Smooth muscle cell (in vitro differentiated cells): ENCODE data around the gene PNISR. TPM values are rescaled to one million over a fixed set of nuclear protein-coding genes. Genes with fewer than 3 reads are reported as not detected.

Experiments
- DNase-seq: peaks from one replicate; lab custom pipeline; 2025; ENCODE audit not compliant: unreplicated experiment; lab: John Stamatoyannopoulos, UW
- H2AFZ ChIP-seq: fragments of 200-600 bp; sonication (generic); 2 replicates; pipeline ENCODE4 v1.6.0; 2016; ENCODE audit warnings: antibody characterized with exemption, low read depth, mild to moderate bottlenecking
- H3F3A ChIP-seq: fragments of 200-600 bp; sonication (generic); 2 replicates; pipeline ENCODE4 v1.6.0; 2017; ENCODE audit warnings: antibody characterized with exemption, low read depth
- H3K27ac ChIP-seq: fragments of 200-600 bp; sonication (generic); 2 replicates; pipeline ENCODE4 v1.5.1; 2016; ENCODE audit warnings: low read depth, mild to moderate bottlenecking
- H3K27me3 ChIP-seq: fragments of 200-600 bp; sonication (generic); 2 replicates; pipeline ENCODE4 v1.6.1; 2016; ENCODE audit warnings: low read depth, mild to moderate bottlenecking
- H3K36me3 ChIP-seq: fragments of 200-600 bp; sonication (generic); 2 replicates; pipeline ENCODE4 v1.5.1; 2016; ENCODE audit warnings: low read depth
- H3K4me1 ChIP-seq: fragments of 200-600 bp; sonication (generic); 2 replicates; pipeline ENCODE4 v1.5.1; 2016; ENCODE audit warnings: low read depth
- H3K4me2 ChIP-seq: fragments of 200-600 bp; sonication (generic); 2 replicates; pipeline ENCODE4 v1.6.0; 2016; ENCODE audit warnings: mild to moderate bottlenecking
- H3K4me3 ChIP-seq: fragments of 200-600 bp; sonication (generic); 2 replicates; pipeline ENCODE4 v1.5.1; 2016; ENCODE audit warnings: mild to moderate bottlenecking
- H3K79me2 ChIP-seq: fragments of 200-600 bp; sonication (generic); 2 replicates; pipeline ENCODE4 v1.6.0; 2016; ENCODE audit warnings: low read depth, mild to moderate bottlenecking
- H3K9ac ChIP-seq: fragments of 200-600 bp; sonication (generic); 2 replicates; pipeline ENCODE4 v1.6.0; 2016; ENCODE audit warnings: low read depth
- H3K9me3 ChIP-seq: fragments of 200-600 bp; sonication (generic); replicated peaks from 2 replicates; pipeline ENCODE4 v1.5.1; 2016; ENCODE audit warnings: low read depth
- H4K20me1 ChIP-seq: fragments of 200-600 bp; sonication (generic); 2 replicates; pipeline ENCODE4 v1.6.0; 2016; ENCODE audit warnings: low read depth
- WGBS: methylation state at CpG from one replicate; pipeline ENCODE4 v1.1.7; 2016; ENCODE audit warnings: low lambda C conversion rate; 5-methylcytosine and 5-hydroxymethylcytosine counted together
- polyA plus RNA-seq: library from polyadenylated mRNA; unstranded; fragments of >200 nt; fragmentation: Nextera tagmentation; extraction: Ambion mirVana; gene quantifications from 2 replicates; pipeline ENCODE4 v1.2.1, GENCODE V29; 2016
- total RNA-seq: library from RNA; depleted of rRNA; stranded (reverse); fragments of >200 nt; gene quantifications from 2 replicates; pipeline ENCODE4 v1.2.3, GENCODE V29; 2014
- TF ChIP-seq, protein P1 (sequence below): fragments of 200-600 bp; sonication (generic); IDR thresholded peaks from 2 replicates; pipeline ENCODE4 v1.5.1; 2017; ENCODE audit warnings: borderline replicate concordance, mild to moderate bottlenecking, antibody characterized with exemption; ENCODE audit not compliant: insufficient read depth, poor library complexity, severe bottlenecking

Gene PNISR
- total and polyA plus RNA-seq, 2 experiments from 2014 or later: 52.6 to 119 TPM

DNA sequence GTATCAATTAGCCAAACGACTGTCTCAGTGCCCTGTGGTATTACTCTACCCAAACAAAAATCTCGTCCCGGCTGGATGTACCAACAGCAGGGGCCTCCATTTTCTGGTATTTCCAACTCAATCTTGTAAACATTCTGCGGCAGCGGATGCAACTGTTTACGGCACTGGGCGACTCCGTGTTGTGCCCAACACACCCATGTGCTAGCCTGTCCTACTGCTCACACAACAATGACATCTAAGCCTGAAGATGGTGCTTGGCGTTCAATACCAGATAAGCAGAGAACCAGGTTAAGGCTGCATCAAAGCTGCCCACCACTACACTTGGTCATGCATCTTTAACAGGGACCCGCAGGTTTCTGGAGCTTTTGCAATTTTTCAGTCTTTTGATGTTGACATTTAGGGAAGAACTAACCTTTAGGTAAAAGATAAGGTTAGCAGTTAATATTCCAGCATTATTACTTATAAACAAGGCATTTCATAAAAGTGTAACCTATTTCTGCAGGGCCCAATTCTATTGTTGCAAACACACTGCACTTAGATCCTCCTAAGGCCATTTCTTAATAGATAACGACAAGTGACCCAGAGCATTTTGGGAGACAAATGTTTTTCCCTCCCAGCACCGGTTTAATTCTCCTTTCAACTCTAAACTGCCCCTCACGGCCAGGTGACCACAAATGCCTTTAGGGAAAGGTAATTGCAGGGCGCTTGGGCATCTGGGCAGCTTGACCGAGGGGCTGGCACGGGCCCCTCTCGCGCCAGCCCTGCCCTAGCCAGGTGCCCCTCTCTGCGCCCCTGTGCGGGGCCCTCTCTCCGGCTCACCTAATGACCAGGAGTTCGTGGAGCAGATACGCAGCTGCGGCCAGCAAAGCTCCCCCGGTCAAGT, 76.6 kb downstream of the PNISR start:
- Histone ChIP-seq H3K36me3 (no peaks in the 10 kb centered on the region), H4K20me1 (no peaks in the 10 kb centered on the region), H3K9ac (no peak overlapping the region), H3K27me3 (no peaks in the 10 kb centered on the region), H3K4me2 (peak overlapping the region; percentile 97), H3K79me2 (no peaks in the 10 kb centered on the region), H3K27ac (no peak overlapping the region), H3K9me3 (no peaks in the 10 kb centered on the region), H2AFZ (peak overlapping the region; percentile 86), H3F3A (no peaks in the 10 kb centered on the region), H3K4me1 (peaks cover 22% of the 10 kb centered on the region), H3K4me3 (peak overlapping the region; percentile 80)
- 28% methylated on average over 25 of the region's 25 CpGs for WGBS
- DNase-seq: no peak
- TF ChIP-seq, protein P1, sequence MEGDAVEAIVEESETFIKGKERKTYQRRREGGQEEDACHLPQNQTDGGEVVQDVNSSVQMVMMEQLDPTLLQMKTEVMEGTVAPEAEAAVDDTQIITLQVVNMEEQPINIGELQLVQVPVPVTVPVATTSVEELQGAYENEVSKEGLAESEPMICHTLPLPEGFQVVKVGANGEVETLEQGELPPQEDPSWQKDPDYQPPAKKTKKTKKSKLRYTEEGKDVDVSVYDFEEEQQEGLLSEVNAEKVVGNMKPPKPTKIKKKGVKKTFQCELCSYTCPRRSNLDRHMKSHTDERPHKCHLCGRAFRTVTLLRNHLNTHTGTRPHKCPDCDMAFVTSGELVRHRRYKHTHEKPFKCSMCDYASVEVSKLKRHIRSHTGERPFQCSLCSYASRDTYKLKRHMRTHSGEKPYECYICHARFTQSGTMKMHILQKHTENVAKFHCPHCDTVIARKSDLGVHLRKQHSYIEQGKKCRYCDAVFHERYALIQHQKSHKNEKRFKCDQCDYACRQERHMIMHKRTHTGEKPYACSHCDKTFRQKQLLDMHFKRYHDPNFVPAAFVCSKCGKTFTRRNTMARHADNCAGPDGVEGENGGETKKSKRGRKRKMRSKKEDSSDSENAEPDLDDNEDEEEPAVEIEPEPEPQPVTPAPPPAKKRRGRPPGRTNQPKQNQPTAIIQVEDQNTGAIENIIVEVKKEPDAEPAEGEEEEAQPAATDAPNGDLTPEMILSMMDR: no peak

Other genes with a start within 250 kb of the PNISR start
- 1.6 and 4.5 TPM in 2 replicates for gene FAXC, start 75.6 kb downstream of the PNISR start, total RNA-seq
- 6.8 and 7.4 TPM in 2 replicates for gene FAXC, start 75.6 kb downstream of the PNISR start, polyA plus RNA-seq
- 5.0 and 6.2 TPM in 2 replicates for gene COQ3, start 31.1 kb downstream of the PNISR start, total RNA-seq
- gene COQ3, start 31.1 kb downstream of the PNISR start, polyA plus RNA-seq: 11.7 and 12.2 TPM in 2 replicates
- 17.1 and 25.1 TPM in 2 replicates for gene USP45, start 90.1 kb upstream of the PNISR start, total RNA-seq
- 4.7 and 6.5 TPM in 2 replicates for gene USP45, start 90.1 kb upstream of the PNISR start, polyA plus RNA-seq
- gene CCNC, start 143.4 kb upstream of the PNISR start, total RNA-seq: 67.7 and 111 TPM in 2 replicates
- gene CCNC, start 143.4 kb upstream of the PNISR start, polyA plus RNA-seq: 53.8 and 57.8 TPM in 2 replicates
- gene PRDM13, start 181.5 kb upstream of the PNISR start, total RNA-seq: not detected in 2 replicates
- not detected in 2 replicates for gene PRDM13, start 181.5 kb upstream of the PNISR start, polyA plus RNA-seq